ENCODE results near the gene SEBOX.

- TF ChIP-seq CTCF (IDR thresholded peaks at IDR 0.05 in 4 of 5, conservative IDR thresholded peaks at IDR 0.05 in 1 of 5) (no peak), POLR2A (IDR thresholded peaks at IDR 0.05) (no peak)
These were observed 26.0 kb upstream of the SEBOX start for GRCh38 chr17:28390984-28391383.

Measured in gastrocnemius medialis (tissue), 4 donors.